GM06990 (cell line): ENCODE results near the gene SLC6A11.

Experiments
- DNase-seq: peaks from one replicate; pipeline ENCODE4 v3.0.0-alpha.2; 2011; ENCODE audit not compliant: insufficient read length; ENCODE audit errors: extremely low read depth
- H3K27me3 ChIP-seq: replicated peaks from 2 replicates; pipeline ENCODE4 v1.6.0; 2011; ENCODE audit warnings: low read length; ENCODE audit not compliant: control insufficient read depth, insufficient read depth
- H3K36me3 ChIP-seq: 2 replicates; pipeline ENCODE4 v1.5.1; 2011; ENCODE audit warnings: low read length; ENCODE audit not compliant: control insufficient read depth, insufficient read depth
- H3K4me3 ChIP-seq: replicated peaks from 2 replicates; pipeline ENCODE4 v1.5.1; 2011; ENCODE audit warnings: low read depth, mild to moderate bottlenecking, control low read depth, low read length
- CTCF ChIP-seq: IDR thresholded peaks from 2 replicates; pipeline ENCODE4 v1.5.1; 2011; ENCODE audit warnings: low read length, control low read depth, mild to moderate bottlenecking, inconsistent platforms; ENCODE audit not compliant: insufficient read depth, poor library complexity, severe bottlenecking

SLC6A11 gene

DNA sequence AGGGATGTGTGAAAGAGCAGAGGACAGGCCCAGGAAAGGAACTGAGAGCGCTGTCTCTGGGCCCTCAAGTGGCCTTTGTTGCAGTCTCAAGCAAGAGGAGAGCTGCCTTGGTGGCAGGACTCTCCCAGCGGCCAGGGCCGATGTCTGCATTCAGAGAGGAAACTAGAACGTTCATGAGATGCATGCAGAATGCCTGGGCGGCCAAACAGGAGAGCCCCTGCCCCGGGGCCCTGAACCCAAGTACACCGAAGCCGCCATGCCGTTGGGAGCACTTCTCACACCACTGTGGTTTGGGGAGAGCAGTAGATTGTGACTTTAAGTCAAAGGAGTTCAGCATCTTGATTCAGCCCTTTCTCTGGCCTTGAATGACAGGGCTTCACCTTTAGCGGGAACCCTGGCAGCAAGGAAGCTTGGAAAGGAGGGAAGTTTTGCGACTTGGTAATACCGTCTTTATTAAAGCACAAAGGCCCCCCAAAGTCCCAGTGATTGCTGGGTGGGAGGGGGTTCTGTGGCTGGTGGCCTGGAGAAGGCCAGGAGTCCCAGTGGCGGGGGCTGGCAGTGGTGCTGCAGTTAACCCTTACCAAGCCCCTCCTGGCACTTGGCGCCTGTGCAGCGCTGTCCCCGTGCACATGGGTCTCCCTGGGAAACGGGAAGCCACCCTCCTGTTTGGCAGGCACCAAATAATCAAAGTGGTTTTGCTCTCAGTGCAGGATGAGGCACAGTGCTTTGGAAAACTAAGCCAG lies 36.2 kb downstream of the SLC6A11 start:
- H3K27me3 ChIP-seq, result no peaks in the 10 kb centered on the region; the same call in 1 of the 2 replicates
- no peak for DNase-seq
- no peak for TF ChIP-seq CTCF
- H3K4me3 ChIP-seq, result no peak overlapping the region
- no peaks in the 10 kb centered on the region for H3K36me3 ChIP-seq

- no peak overlapping the region for H3K4me3 ChIP-seq
- H3K27me3 ChIP-seq, result no peaks in the 10 kb centered on the region; the same call in 1 of the 2 replicates
- no peak for DNase-seq
- no peaks in the 10 kb centered on the region for H3K36me3 ChIP-seq
- TF ChIP-seq CTCF, result no peak
These were observed 39.2 kb downstream of the SLC6A11 start for GRCh38 chr3:10855083-10855870.

- TF ChIP-seq CTCF, result peak; percentile 41
- Histone ChIP-seq H3K27me3 (no peaks in the 10 kb centered on the region; the same call in 1 of the 2 replicates), H3K36me3 (no peaks in the 10 kb centered on the region), H3K4me3 (no peak overlapping the region)
- no peak for DNase-seq
These were observed 40.0 kb downstream of the SLC6A11 start for GRCh38 chr3:10855871-10856662.

DNA sequence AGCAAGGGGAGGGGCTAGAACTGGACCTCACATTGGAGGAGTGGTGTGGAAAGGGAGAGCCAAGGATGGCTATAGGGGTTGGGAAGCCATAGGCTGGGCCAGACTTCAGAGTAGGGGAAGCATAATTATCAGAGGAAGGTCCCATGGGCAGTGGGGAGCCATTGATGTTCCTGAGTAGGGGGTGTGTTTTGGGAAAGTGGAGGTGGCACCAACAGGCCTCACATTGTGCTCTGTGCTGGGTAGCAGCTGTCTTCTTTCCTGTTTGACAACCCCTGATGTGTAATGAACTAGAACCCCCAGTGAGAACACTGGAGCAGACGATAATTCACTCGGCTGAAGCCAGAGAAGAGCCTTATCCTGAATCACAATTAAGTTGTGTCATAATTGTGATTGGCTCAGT lies 41.2 kb downstream of the SLC6A11 start:
- no peak for DNase-seq
- TF ChIP-seq CTCF, result no peak
- no peaks in the 10 kb centered on the region; the same call in none of the 2 replicates for H3K27me3 ChIP-seq

DNA sequence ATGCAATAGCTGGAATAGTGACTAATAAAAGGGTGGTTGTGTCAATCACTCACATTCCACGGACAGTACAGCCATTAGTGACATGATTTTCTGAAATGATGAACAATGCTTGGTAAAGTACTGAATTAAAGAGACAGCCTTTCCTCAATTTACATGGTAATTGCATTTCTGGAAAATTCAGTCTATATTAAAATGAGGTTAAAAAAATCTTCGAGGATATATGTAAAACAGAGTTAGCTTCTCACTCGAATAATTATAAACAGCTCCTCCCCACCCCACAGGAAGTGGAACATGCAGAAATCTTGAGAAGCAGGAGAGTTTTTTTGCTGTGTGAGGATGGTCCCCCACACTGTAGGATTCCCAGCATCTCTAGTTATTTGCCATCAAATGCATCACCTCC lies 42.1 kb downstream of the SLC6A11 start:
- no peak for TF ChIP-seq CTCF
- DNase-seq, result no peak
- no peak overlapping the region for H3K4me3 ChIP-seq
- H3K27me3 ChIP-seq, result no peaks in the 10 kb centered on the region; the same call in none of the 2 replicates
- no peaks in the 10 kb centered on the region for H3K36me3 ChIP-seq

More for the DNA sequence above, 41.2 kb downstream of the SLC6A11 start:
- Histone ChIP-seq H3K36me3 (no peaks in the 10 kb centered on the region), H3K4me3 (no peak overlapping the region)
